Stimulated activated CD8-positive, alpha-beta memory T cell treated with anti-CD3 and anti-CD28 coated beads, Interleukin-7, amount 100 ng/mL, for 24 hours (primary cell): ENCODE results near the gene GGT6.
"Not testable (repeated sequence)": the region's sequence is repeated elsewhere in the genome, so short reads cannot be mapped to it uniquely, and the experiment has no call there.

Experiments
- DNase-seq: peaks from one replicate; pipeline ENCODE4 v3.0.0-alpha.2; 2020; ENCODE audit warnings: low read depth

The GGT6 gene

GRCh38 chr17:4592240-4593005 lies 32.0 kb upstream of the GGT6 start:
- DNase-seq, result no peak

GRCh38 chr17:4591529-4591928 lies 31.2 kb upstream of the GGT6 start:
- DNase-seq, result no peak

- DNase-seq, result no peak
These were observed 30.6 kb upstream of the GGT6 start for GRCh38 chr17:4590981-4591453.

GRCh38 chr17:4590042-4590441 lies 29.7 kb upstream of the GGT6 start:
- DNase-seq, result not testable (repeated sequence)

GRCh38 chr17:4588898-4589625 lies 28.7 kb upstream of the GGT6 start:
- no peak for DNase-seq

GRCh38 chr17:4588391-4588790 lies 28.0 kb upstream of the GGT6 start:
- DNase-seq, result no peak

- no peak for DNase-seq
These were observed 27.4 kb upstream of the GGT6 start for GRCh38 chr17:4587803-4588202.

GRCh38 chr17:4587195-4587594 lies 26.8 kb upstream of the GGT6 start:
- DNase-seq, result no peak

GRCh38 chr17:4586043-4586442 lies 25.7 kb upstream of the GGT6 start:
- no peak for DNase-seq

- no peak for DNase-seq
These were observed 25.2 kb upstream of the GGT6 start for GRCh38 chr17:4585638-4585994.

- DNase-seq, result no peak
These were observed 24.7 kb upstream of the GGT6 start for GRCh38 chr17:4584917-4585637.

GRCh38 chr17:4584101-4584916 lies 23.9 kb upstream of the GGT6 start, which contains the start of gene SMTNL2:
TSS of gene SMTNL2 (plus strand) at chr17:4584529. CDS start at chr17:4584606, 77 bp downstream.
- DNase-seq, result no peak

GRCh38 chr17:4583782-4584100 lies 23.4 kb upstream of the GGT6 start:
- no peak for DNase-seq

- no peak for DNase-seq
These were observed 22.8 kb upstream of the GGT6 start for GRCh38 chr17:4583206-4583605.

- no peak for DNase-seq
These were observed 22.3 kb upstream of the GGT6 start for GRCh38 chr17:4582691-4583090.

GRCh38 chr17:4582101-4582501 lies 21.7 kb upstream of the GGT6 start:
- DNase-seq, result no peak

GRCh38 chr17:4580291-4580690 lies 19.9 kb upstream of the GGT6 start:
- no peak for DNase-seq

- no peak for DNase-seq
These were observed 19.3 kb upstream of the GGT6 start for GRCh38 chr17:4579678-4580077.

GRCh38 chr17:4578349-4578748 lies 18.0 kb upstream of the GGT6 start:
- DNase-seq, result not testable (repeated sequence)

- no peak for DNase-seq
These were observed 17.1 kb upstream of the GGT6 start for GRCh38 chr17:4577386-4577993.

- DNase-seq, result no peak
These were observed 16.4 kb upstream of the GGT6 start for GRCh38 chr17:4576729-4577322.
